IMR-90 (cell line): ENCODE data around the gene GMNN.

ENCODE experiments used
- CTCF ChIP-seq: conservative IDR thresholded peaks from 2 replicates; pipeline ENCODE4 v1.5.1; 2012; ENCODE audit warnings: mild to moderate bottlenecking, low read depth, low read length, improper control_type of control experiment
- POLR2A ChIP-seq: IDR thresholded peaks from 2 replicates; pipeline ENCODE4 v1.6.1; 2012; ENCODE audit warnings: mild to moderate bottlenecking, low read depth, low read length

GRCh38 chr6:24738741-24739140, 36.0 kb upstream of the GMNN start:
- TF ChIP-seq CTCF (no peak), POLR2A (no peak)
